ENCODE measurements around the gene TST. TPM values are rescaled to one million over a fixed set of nuclear protein-coding genes. Genes with fewer than 3 reads are reported as not detected.

Gene TST
- polyA plus RNA-seq, 3 donors, result 17.3 to 41.7 (median 34.5) TPM

DNA sequence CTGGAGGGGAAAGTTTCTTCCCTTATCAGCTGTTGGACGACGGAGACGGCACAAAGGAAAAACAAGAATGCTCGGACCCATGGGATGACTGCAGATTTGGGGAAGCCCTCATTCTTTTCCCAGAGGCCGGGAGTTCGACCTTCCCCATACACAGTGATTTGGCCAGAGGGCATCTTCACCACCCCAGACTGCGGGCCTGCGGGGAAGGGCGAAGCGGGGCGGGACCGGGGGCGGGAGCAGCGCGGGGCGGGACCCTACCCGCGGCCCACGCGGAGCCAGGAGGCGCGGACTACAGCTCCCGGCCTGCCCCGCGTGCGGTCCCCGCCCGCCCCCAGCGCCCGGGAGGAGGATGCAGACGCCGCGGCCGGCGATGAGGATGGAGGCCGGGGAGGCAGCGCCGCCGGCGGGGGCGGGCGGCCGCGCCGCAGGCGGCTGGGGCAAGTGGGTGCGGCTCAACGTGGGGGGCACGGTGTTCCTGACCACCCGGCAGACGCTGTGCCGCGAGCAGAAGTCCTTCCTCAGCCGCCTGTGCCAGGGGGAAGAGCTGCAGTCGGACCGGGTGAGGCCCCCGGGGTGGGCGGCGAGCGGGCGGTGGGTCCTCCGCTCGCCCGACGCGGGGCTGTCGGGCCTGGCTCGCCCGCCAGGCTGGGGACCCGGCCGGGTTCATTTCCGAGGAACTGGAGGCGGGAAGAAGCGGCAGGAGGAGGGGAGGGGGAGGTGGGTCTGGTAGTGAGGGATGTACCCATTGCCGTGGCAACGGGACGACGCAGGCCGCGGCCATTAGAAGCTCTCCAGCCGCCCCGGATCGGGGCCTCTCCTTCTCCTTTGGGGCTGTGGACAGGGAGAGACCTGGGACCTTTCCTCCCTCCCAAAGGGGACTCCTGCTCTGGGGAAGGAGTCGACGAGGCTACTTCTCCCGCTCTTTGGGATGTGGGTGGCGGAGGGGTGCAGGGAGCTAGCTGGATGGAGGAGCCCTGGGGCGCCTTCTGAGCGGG, 32.4 kb upstream of the TST start, which contains the start of gene KCTD17:
KCTD17 (plus strand) TSS at position 352 of the 995 bp plus-strand sequence; CDS start at position 371, 19 bp downstream.
- H2AFZ ChIP-seq (ENCODE audit: insufficient read depth, low read depth, low read length, poor library complexity, severe bottlenecking), result peak within 1 kb of the TSS; percentile 90
- WGBS (ENCODE audit: insufficient coverage), result 5% methylated on average over 74 of the region's 89 CpGs
- no peaks in the 10 kb centered on the region for H3K9me3 ChIP-seq (replicated peaks in 1 of 2; ENCODE audit: control insufficient read depth in 1 of 2, insufficient read depth in 1 of 2, low read length in 2 of 2)
- peaks cover 1 to 12% (median 2%) of the 10 kb centered on the region in 3 donors for H3K27me3 Mint-ChIP-seq (ENCODE audit: low read depth in 3 of 3)
- H3K4me1 ChIP-seq (ENCODE audit: control insufficient read depth in 1 of 2, insufficient read depth in 2 of 2, low read length in 2 of 2), result peaks cover 28 to 41% of the 10 kb centered on the region in 2 donors
- peak within 1 kb of the TSS; percentile 75 to 81 for H3K4me3 Mint-ChIP-seq
- peak within 1 kb of the TSS; percentile 60 for H3K9ac ChIP-seq (ENCODE audit: insufficient read depth, low read length, poor library complexity, severe bottlenecking)
- H3K79me2 ChIP-seq (ENCODE audit: insufficient read depth, low read length), result no peaks in the 10 kb centered on the region
- no peaks in the 10 kb centered on the region for H3K9me3 Mint-ChIP-seq
- H3K36me3 ChIP-seq (replicated peaks in 1 of 2; ENCODE audit: control insufficient read depth in 1 of 2, insufficient read depth in 2 of 2, low read length in 2 of 2), result peaks cover 8 to 28% of the 10 kb centered on the region in 2 donors
- peak within 1 kb of the TSS; percentile 95 for H3K4me2 ChIP-seq (replicated peaks; ENCODE audit: extremely low read depth, low read length, poor library complexity, severe bottlenecking)
- H4K20me1 ChIP-seq (ENCODE audit: insufficient read depth, low read length), result peaks cover 4% of the 10 kb centered on the region
- H3K4me1 Mint-ChIP-seq, result peaks cover 35% of the 10 kb centered on the region
- peak within 1 kb of the TSS; percentile 69 to 72 for H3K27ac ChIP-seq (ENCODE audit: low read depth in 1 of 2, low read length in 2 of 2)
- H3K27ac Mint-ChIP-seq, result peak within 1 kb of the TSS; percentile 82 to 95 (median 90)
- no peaks in the 10 kb centered on the region for H3K27me3 ChIP-seq (ENCODE audit: control insufficient read depth in 2 of 2, insufficient read depth in 2 of 2, low read length in 2 of 2)
- peaks cover 24 to 26% of the 10 kb centered on the region in 2 donors for H3K36me3 Mint-ChIP-seq
- H3K4me3 ChIP-seq (replicated peaks in 1 of 3; ENCODE audit: low read depth in 2 of 3, low read length in 3 of 3), result peak within 1 kb of the TSS; percentile 35 to 85 (median 48)
- peak; percentile 50 to 71 (median 53) for DNase-seq
- intact Hi-C loops (cut with micrococcal nuclease), result no loop called here
- no peak for TF ChIP-seq CTCF (IDR thresholded peaks at IDR 0.05)

DNA sequence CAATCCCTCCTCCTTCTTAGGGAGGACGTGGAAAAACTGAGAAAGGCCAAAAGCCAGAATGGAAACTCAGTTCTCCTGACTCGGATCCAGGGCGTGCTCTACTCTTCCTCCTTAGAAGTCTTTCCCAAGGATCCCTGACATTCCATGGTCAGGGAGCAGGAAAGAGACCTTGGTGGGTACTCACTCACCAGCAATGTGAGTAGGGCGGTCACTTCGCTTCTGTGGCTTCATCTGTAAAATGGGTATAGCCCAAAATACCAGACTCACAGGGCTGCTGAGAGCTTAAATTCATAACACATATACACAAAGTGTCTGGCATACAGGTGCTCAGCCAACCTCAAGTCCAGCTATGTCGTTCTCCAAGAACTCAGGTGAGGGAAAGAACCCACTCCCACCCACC, 31.7 kb upstream of the TST start:
- Histone ChIP-seq H3K9me3 (replicated peaks in 1 of 2; ENCODE audit: control insufficient read depth in 1 of 2, insufficient read depth in 1 of 2, low read length in 2 of 2) (no peaks in the 10 kb centered on the region), H2AFZ (ENCODE audit: insufficient read depth, low read depth, low read length, poor library complexity, severe bottlenecking) (peak overlapping the region; percentile 32), H3K27me3 (ENCODE audit: control insufficient read depth in 2 of 2, insufficient read depth in 2 of 2, low read length in 2 of 2) (no peaks in the 10 kb centered on the region), H3K4me1 (ENCODE audit: control insufficient read depth in 1 of 2, insufficient read depth in 2 of 2, low read length in 2 of 2) (peaks cover 28 to 43% of the 10 kb centered on the region in 2 donors), H3K79me2 (ENCODE audit: insufficient read depth, low read length) (no peaks in the 10 kb centered on the region), H3K9ac (ENCODE audit: insufficient read depth, low read length, poor library complexity, severe bottlenecking) (no peak overlapping the region), H3K36me3 (replicated peaks in 1 of 2; ENCODE audit: control insufficient read depth in 1 of 2, insufficient read depth in 2 of 2, low read length in 2 of 2) (peaks cover 0 to 20% of the 10 kb centered on the region in 2 donors), H3K27ac (ENCODE audit: low read depth in 1 of 2, low read length in 2 of 2) (peak overlapping the region; percentile 69 to 72), H4K20me1 (ENCODE audit: insufficient read depth, low read length) (peaks cover 4% of the 10 kb centered on the region), H3K4me3 (replicated peaks in 1 of 3; ENCODE audit: low read depth in 2 of 3, low read length in 3 of 3) (peak overlapping the region in 2 of 3 experiments; percentile 6 to 85), H3K4me2 (replicated peaks; ENCODE audit: extremely low read depth, low read length, poor library complexity, severe bottlenecking) (peak overlapping the region; percentile 95)
- Mint-ChIP-seq H3K27ac (peak overlapping the region; percentile 82 to 95 (median 90)), H3K36me3 (peaks cover 17 to 20% of the 10 kb centered on the region in 2 donors), H3K4me1 (peaks cover 37% of the 10 kb centered on the region), H3K9me3 (no peaks in the 10 kb centered on the region), H3K4me3 (peak overlapping the region; percentile 67 to 80), H3K27me3 (ENCODE audit: low read depth in 3 of 3) (peaks cover 1 to 11% (median 2%) of the 10 kb centered on the region in 3 donors)
- 0% methylated on average over 1 of the region's 6 CpGs for WGBS (ENCODE audit: insufficient coverage)
- no peak for TF ChIP-seq CTCF (IDR thresholded peaks at IDR 0.05)
- intact Hi-C loops (cut with micrococcal nuclease), result no loop called here
- no peak for DNase-seq

All from CD14-positive monocyte (primary cell).